Heart left ventricle (tissue), 16 donors: Measurements from ENCODE around the gene CEND1. TPM values are rescaled to one million over a fixed set of nuclear protein-coding genes. Genes with fewer than 3 reads are reported as not detected.

Experiments
- ATAC-seq, 4 donors: fragments of 200-7000 bp; cut with Tn5 transposase; one replicate each; pipeline ENCODE4 v1.9.1; 2020 to 2022; ENCODE audit warnings: moderate library complexity in 4 of 4, mild to moderate bottlenecking in 3 of 4, moderate number of reproducible peaks in 1 of 4
- DNase-seq, 5 donors: peaks; one replicate each; pipeline ENCODE4 v3.0.0-alpha.2; 2020
- H3K27ac ChIP-seq, 12 donors: fragments of 200-600 bp; sonication (generic) in 4 of 12; one replicate each; pipeline versions ENCODE4 v1.5.0 to v1.8.0; 2016 to 2022; ENCODE audit warnings: mild to moderate bottlenecking in 2 of 12
- H3K27me3 ChIP-seq, 9 donors: fragments of 200-600 bp; sonication (generic) in 2 of 9; one replicate each; pipeline versions ENCODE4 v1.5.1 to v1.8.0; 2016 to 2022; ENCODE audit warnings: mild to moderate bottlenecking in 3 of 9
- H3K36me3 ChIP-seq, 9 donors: fragments of 200-600 bp; sonication (generic) in 2 of 9; one replicate each; pipeline versions ENCODE4 v1.5.0 to v1.8.0; 2018 to 2022; ENCODE audit warnings: mild to moderate bottlenecking in 2 of 9
- H3K4me1 ChIP-seq, 12 donors: fragments of 200-600 bp; sonication (generic) in 4 of 12; one replicate each; pipeline versions ENCODE4 v1.5.0 to v1.8.0; 2016 to 2022; ENCODE audit warnings: mild to moderate bottlenecking in 3 of 12
- H3K4me3 ChIP-seq, 12 donors: fragments of 200-600 bp; sonication (generic) in 4 of 12; one replicate each; pipeline versions ENCODE4 v1.5.0 to v1.8.0; 2017 to 2022; ENCODE audit warnings: mild to moderate bottlenecking in 9 of 12, moderate library complexity in 4 of 12
- H3K9me3 ChIP-seq, 12 donors: fragments of 200-600 bp; sonication (generic) in 4 of 12; one replicate each; pipeline versions ENCODE4 v1.5.0 to v1.8.0; 2016 to 2022; ENCODE audit warnings: mild to moderate bottlenecking in 1 of 12
- CTCF ChIP-seq, 12 donors: fragments of 200-600 bp; sonication (generic) in 4 of 12; IDR thresholded peaks; one replicate each; pipeline versions ENCODE4 v1.5.0 to v1.8.0; 2018 to 2022; ENCODE audit warnings: antibody characterized with exemption in 12 of 12, mild to moderate bottlenecking in 5 of 12
- POLR2A ChIP-seq, 2 donors: fragments of 450-650 bp; IDR thresholded peaks; one replicate each; pipeline ENCODE4 v1.6.1; 2017; ENCODE audit warnings: antibody characterized with exemption in 2 of 2, mild to moderate bottlenecking in 2 of 2, moderate library complexity in 2 of 2
- WGBS, 4 donors: extraction: QIAGEN DNeasy Blood & Tissue Kit in 2 of 4; methylation state at CpG; one replicate each; pipeline versions ENCODE4 v1.1.5 to v1.1.7; 2013 to 2018; 5-methylcytosine and 5-hydroxymethylcytosine counted together
- intact Hi-C, 10 donors: fragments of 100-400 bp; cut with DNase I; formaldehyde crosslinking; loops; one replicate each; pipeline versions ENCODE4 v1.11.1 to v1.14.2; 2022
- polyA plus RNA-seq, 2 donors: library from polyadenylated mRNA; stranded (reverse); fragments of 200-250 nt; gene quantifications; one replicate each; pipeline ENCODE4 v1.2.3, GENCODE V29; 2013
- total RNA-seq, 9 donors: library from RNA; depleted of rRNA in 2 of 9; stranded (reverse); fragments of >200 nt in 2 of 9; fragmentation: NEBNext Ultra II Directional in 3 of 9; extraction: Animal tissue kit (Norgen Biotek cat#: 25700) in 3 of 9; gene quantifications; one replicate each; pipeline versions ENCODE4 v1.1.0 to v1.2.4, GENCODE V29; 2016 to 2023
- donor health status: ischemic (EF 13 %, LVEDD 7.1; RV severe dilation, severe dysfunction).
- donor health status: healthy with polysubstance abuse.
- donor health status: DM: no; HTN: yes; CAD: no.
- donor health status: DM: no; HTN: no; CAD: no.
- donor health status: ischemic (EF 25% LVEDD 6.9; RV normal size, moderate dysfunction).
- donor health status: ischemic (EF 25% LVEDD 5.7; RV mildly dilated, moderate dysfunction).
- donor health status: healthy.
- donor health status: DM: yes; HTN: yes; CAD: no.
- donor health status: ischemic (EF 35%, LVEDD 5.7; RV mildly dilated, moderate dysfunction).
- donor health status: nonischemic (EF 11% LVEDD 7.7; RV severe dilation, severe dysfunction).
- donor health status: DM: yes; HTN: yes; CAD: no.
- donor health status: PGD.
- donor health status: ischemic (EF 29% LVEDD 5.4; RV normal size, mild dysfunction).
- donor health status: nonischemic (EF 23%, LVEDD 6.1; RV moderate dilation, normal function).

Gene CEND1
- total and polyA plus RNA-seq, 11 donors = 0.25 to 1.1 (median 0.44) TPM; not detected in 2

DNA sequence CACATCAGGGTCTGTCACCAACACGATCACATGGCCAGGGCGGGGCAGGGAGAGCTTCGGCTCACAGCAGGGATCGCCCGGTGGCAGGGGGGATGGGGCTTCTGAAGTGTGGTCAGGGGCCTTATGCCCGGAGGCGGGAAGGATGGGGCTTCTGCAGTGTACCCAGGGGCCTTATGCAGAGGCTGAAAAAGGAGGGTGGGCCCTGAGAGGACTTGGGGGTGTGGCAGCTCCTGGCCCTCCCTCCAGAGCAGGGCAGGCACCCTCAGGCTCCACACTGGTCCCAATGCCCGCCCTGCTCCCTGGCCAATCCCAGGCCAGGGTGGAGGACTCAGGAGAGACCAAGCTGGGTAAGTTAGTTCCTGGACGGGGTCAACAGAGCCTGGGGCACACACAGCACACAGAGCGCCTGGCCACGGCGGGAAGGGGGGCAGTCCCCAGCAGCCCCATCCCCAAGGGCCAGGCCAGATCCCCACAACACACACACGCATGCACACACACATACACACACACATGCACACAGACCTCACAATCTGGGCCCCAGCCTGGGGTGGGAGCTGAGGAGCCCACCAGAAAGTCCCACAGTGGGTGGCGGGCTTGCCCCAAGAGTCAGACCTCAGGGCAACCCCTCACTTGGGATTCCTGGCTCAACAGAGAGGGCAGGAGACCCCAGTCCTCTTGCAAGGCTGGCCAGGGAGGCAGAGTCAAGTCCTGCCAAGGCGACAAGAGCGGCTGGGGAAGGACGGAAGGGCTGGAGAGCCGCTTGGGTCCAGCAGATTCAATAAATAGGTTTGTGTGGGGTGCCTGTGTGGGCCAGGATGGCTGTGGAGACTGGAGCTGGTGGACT, 1.1 kb upstream of the CEND1 start:
- Histone ChIP-seq H3K27me3 (peaks cover 0 to 22% (median 7%) of the 10 kb centered on the region in 9 donors), H3K27ac (no peak overlapping the region), H3K36me3 (peaks cover 0 to 30% (median 0%) of the 10 kb centered on the region in 9 donors), H3K4me3 (no peak overlapping the region), H3K9me3 (no peaks in the 10 kb centered on the region), H3K4me1 (peaks cover 0 to 23% (median 9%) of the 10 kb centered on the region in 12 donors)
- no peak for DNase-seq
- TF ChIP-seq CTCF (IDR thresholded peaks at IDR 0.05) (no peak), POLR2A (IDR thresholded peaks at IDR 0.05) (no peak)
- intact Hi-C loops = loop anchor here in 1 of 10 donors (10.0 kb wide), 1 partner anchor 56 kb away; no protein-coding TSS in a partner anchor
- no peak for ATAC-seq
- WGBS, 4 donors = 67 to 69% (median 67%) methylated on average over 15 to 18 of the region's 18 CpGs

GRCh38 chr11:788953-789940, 643 bp downstream of the CEND1 start:
- Histone ChIP-seq H3K4me1 (peaks cover 0 to 10% (median 0%) of the 10 kb centered on the region in 12 donors), H3K27ac (no peak overlapping the region), H3K4me3 (peak overlapping the region in 6 of 12 donors; percentile 10 to 37 (median 30)), H3K36me3 (peaks cover 0 to 30% (median 0%) of the 10 kb centered on the region in 9 donors), H3K27me3 (peaks cover 0 to 22% (median 7%) of the 10 kb centered on the region in 9 donors), H3K9me3 (no peaks in the 10 kb centered on the region)
- TF ChIP-seq POLR2A (IDR thresholded peaks at IDR 0.05) = no peak
- no peak for TF ChIP-seq CTCF (IDR thresholded peaks at IDR 0.05)
- 26 to 42% (median 34%) methylated on average over 12 to 31 of the region's 31 CpGs for WGBS, 4 donors
- intact Hi-C loops = no loop called here
- DNase-seq (no peak), ATAC-seq (no peak)

DNA sequence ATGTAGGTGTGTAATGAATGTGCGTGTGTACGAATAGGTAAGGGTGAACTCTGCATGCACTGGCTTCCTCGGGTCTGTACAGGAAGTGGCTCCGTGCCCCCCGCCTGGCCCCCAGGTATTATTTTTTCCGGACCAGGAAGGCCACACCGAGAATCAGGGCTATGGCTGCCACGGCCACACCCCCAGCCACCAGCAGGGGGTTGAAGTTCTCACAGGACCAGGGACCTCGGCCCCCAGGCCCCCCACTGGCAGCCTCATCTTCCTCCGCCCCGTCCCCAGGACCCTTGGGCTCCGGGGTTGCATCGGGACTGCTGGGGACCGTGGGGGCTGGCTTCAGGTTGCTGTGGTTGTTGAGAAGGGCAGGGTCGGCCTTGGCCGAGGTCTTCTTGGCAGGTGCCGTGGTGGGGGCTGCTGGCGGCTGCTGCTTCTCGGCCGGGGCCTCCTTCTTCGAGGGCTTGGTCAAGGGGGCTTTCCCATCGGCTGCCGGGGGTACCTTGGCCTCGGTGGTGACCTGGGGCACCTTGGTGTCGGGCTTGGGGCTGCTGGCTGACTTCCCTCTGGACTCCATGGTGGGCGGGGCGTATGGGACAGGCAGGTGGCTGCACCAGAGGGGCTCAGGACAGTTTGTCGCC, 1.8 kb downstream of the CEND1 start:
- TF ChIP-seq CTCF (IDR thresholded peaks at IDR 0.05) (no peak), POLR2A (IDR thresholded peaks at IDR 0.05) (no peak)
- WGBS, 4 donors = 72 to 76% (median 73%) methylated on average over 14 to 28 of the region's 28 CpGs
- no peak overlapping the region for H3K27ac ChIP-seq
- H3K27me3 ChIP-seq = peaks cover 0 to 22% (median 7%) of the 10 kb centered on the region in 9 donors
- ATAC-seq (no peak), DNase-seq (no peak)
- peaks cover 0 to 13% (median 8%) of the 10 kb centered on the region in 12 donors for H3K4me1 ChIP-seq
- intact Hi-C loops = no loop called here
- no peak overlapping the region for H3K4me3 ChIP-seq
- no peaks in the 10 kb centered on the region for H3K9me3 ChIP-seq
- peaks cover 0 to 22% (median 0%) of the 10 kb centered on the region in 9 donors for H3K36me3 ChIP-seq
